Progenitor cell of endocrine pancreas (in vitro differentiated cells): ENCODE results near the gene RAC3. TPM values are rescaled to one million over a fixed set of nuclear protein-coding genes. Genes with fewer than 3 reads are reported as not detected.

ENCODE experiments used
- DNase-seq: peaks from one replicate; pipeline ENCODE4 v3.0.0; 2021; ENCODE audit warnings: low spot score; ENCODE audit not compliant: unreplicated experiment
- H3K27ac Mint-ChIP-seq: 2 replicates; pipeline ENCODE4 v1.8.0; 2021; ENCODE audit warnings: mild to moderate bottlenecking, moderate library complexity, mixed read lengths
- H3K27me3 Mint-ChIP-seq: 2 replicates; pipeline ENCODE4 v1.8.0; 2021; ENCODE audit warnings: mixed read lengths
- H3K36me3 Mint-ChIP-seq: 2 replicates; pipeline ENCODE4 v1.8.0; 2022; ENCODE audit warnings: mixed read lengths; ENCODE audit not compliant: insufficient read depth
- H3K4me1 Mint-ChIP-seq: 2 replicates; pipeline ENCODE4 v1.8.0; 2021; ENCODE audit warnings: low read depth, mixed read lengths
- H3K4me3 Mint-ChIP-seq: 2 replicates; pipeline ENCODE4 v1.8.0; 2021; ENCODE audit warnings: low read depth, mild to moderate bottlenecking, moderate library complexity, mixed read lengths
- H3K9me3 Mint-ChIP-seq: 2 replicates; pipeline ENCODE4 v1.8.0; 2021; ENCODE audit warnings: low read depth, mixed read lengths
- total RNA-seq: library from RNA; stranded (reverse); gene quantifications from 2 replicates; pipeline ENCODE4 v1.2.1, GENCODE V29; 2021
- TF ChIP-seq, protein P1 (sequence below): fragments of 200-600 bp; sonication (generic); IDR thresholded peaks from one replicate; pipeline ENCODE4 v1.5.0; 2021; ENCODE audit warnings: antibody characterized with exemption, mild to moderate bottlenecking; ENCODE audit not compliant: unreplicated experiment

Gene RAC3
- total RNA-seq, 1 donor from 2014 or later = 25.2 TPM

- no peaks in the 10 kb centered on the region for H3K27me3 Mint-ChIP-seq
- no peaks in the 10 kb centered on the region for H3K4me1 Mint-ChIP-seq
- no peak for DNase-seq
- H3K36me3 Mint-ChIP-seq = peaks cover 6% of the 10 kb centered on the region
- H3K4me3 Mint-ChIP-seq = no peak overlapping the region
- H3K27ac Mint-ChIP-seq = no peak overlapping the region
- H3K9me3 Mint-ChIP-seq = no peaks in the 10 kb centered on the region
- TF ChIP-seq, protein P1, sequence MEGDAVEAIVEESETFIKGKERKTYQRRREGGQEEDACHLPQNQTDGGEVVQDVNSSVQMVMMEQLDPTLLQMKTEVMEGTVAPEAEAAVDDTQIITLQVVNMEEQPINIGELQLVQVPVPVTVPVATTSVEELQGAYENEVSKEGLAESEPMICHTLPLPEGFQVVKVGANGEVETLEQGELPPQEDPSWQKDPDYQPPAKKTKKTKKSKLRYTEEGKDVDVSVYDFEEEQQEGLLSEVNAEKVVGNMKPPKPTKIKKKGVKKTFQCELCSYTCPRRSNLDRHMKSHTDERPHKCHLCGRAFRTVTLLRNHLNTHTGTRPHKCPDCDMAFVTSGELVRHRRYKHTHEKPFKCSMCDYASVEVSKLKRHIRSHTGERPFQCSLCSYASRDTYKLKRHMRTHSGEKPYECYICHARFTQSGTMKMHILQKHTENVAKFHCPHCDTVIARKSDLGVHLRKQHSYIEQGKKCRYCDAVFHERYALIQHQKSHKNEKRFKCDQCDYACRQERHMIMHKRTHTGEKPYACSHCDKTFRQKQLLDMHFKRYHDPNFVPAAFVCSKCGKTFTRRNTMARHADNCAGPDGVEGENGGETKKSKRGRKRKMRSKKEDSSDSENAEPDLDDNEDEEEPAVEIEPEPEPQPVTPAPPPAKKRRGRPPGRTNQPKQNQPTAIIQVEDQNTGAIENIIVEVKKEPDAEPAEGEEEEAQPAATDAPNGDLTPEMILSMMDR = no peak
Measured at GRCh38 chr17:82081546-82081945, 50.1 kb downstream of the RAC3 start.

GRCh38 chr17:82081966-82082365 lies 50.5 kb downstream of the RAC3 start:
- H3K9me3 Mint-ChIP-seq = no peaks in the 10 kb centered on the region
- no peaks in the 10 kb centered on the region for H3K4me1 Mint-ChIP-seq
- H3K36me3 Mint-ChIP-seq = peaks cover 6% of the 10 kb centered on the region
- H3K4me3 Mint-ChIP-seq = no peak overlapping the region
- DNase-seq = no peak
- TF ChIP-seq, protein P1 = no peak
- no peaks in the 10 kb centered on the region for H3K27me3 Mint-ChIP-seq
- H3K27ac Mint-ChIP-seq = no peak overlapping the region

- TF ChIP-seq, protein P1 = no peak
- Mint-ChIP-seq H3K27ac (no peak overlapping the region), H3K27me3 (no peaks in the 10 kb centered on the region), H3K4me3 (no peak overlapping the region), H3K36me3 (peaks cover 6% of the 10 kb centered on the region), H3K4me1 (no peaks in the 10 kb centered on the region), H3K9me3 (no peaks in the 10 kb centered on the region)
- no peak for DNase-seq
Measured at GRCh38 chr17:82082456-82082855, 51.0 kb downstream of the RAC3 start.

GRCh38 chr17:82083009-82083408 lies 51.5 kb downstream of the RAC3 start:
- H3K4me1 Mint-ChIP-seq = no peaks in the 10 kb centered on the region

More at GRCh38 chr17:82083009-82083408, 51.5 kb downstream of the RAC3 start:
- Mint-ChIP-seq H3K4me3 (no peak overlapping the region), H3K27me3 (no peaks in the 10 kb centered on the region), H3K9me3 (no peaks in the 10 kb centered on the region), H3K27ac (no peak overlapping the region), H3K36me3 (peaks cover 6% of the 10 kb centered on the region)
- TF ChIP-seq, protein P1 = no peak
- no peak for DNase-seq

Other genes with a start within 250 kb of the RAC3 start
- 2.1 and 2.2 TPM in 2 replicates for gene GCGR, start 227.5 kb upstream of the RAC3 start, total RNA-seq
- gene MCRIP1, start 198.4 kb upstream of the RAC3 start, total RNA-seq = 138 and 157 TPM in 2 replicates
- gene PPP1R27, start 196.6 kb upstream of the RAC3 start, total RNA-seq = not detected in 2 replicates
- gene P4HB, start 171.1 kb upstream of the RAC3 start, total RNA-seq = 467 and 484 TPM in 2 replicates
- gene ARHGDIA, start 160.3 kb upstream of the RAC3 start, total RNA-seq = 239 and 248 TPM in 2 replicates
- 98.9 and 99.7 TPM in 2 replicates for gene ALYREF, start 140.1 kb upstream of the RAC3 start, total RNA-seq
- gene ANAPC11, start 140.0 kb upstream of the RAC3 start, total RNA-seq = 137 and 139 TPM in 2 replicates
- 0.78 and 1.7 TPM in 2 replicates for gene NPB, start 129.4 kb upstream of the RAC3 start, total RNA-seq
- gene PCYT2, start 120.3 kb upstream of the RAC3 start, total RNA-seq = 93.2 and 95.2 TPM in 2 replicates
- gene SIRT7, start 113.5 kb upstream of the RAC3 start, total RNA-seq = 32.4 and 34.0 TPM in 2 replicates
- 29.5 and 30.2 TPM in 2 replicates for gene MAFG, start 103.9 kb upstream of the RAC3 start, total RNA-seq
- 65.0 and 65.6 TPM in 2 replicates for gene PYCR1, start 94.4 kb upstream of the RAC3 start, total RNA-seq
- gene MYADML2, start 84.4 kb upstream of the RAC3 start, total RNA-seq = not detected in 2 replicates
- 0.60 and 1.3 TPM in 2 replicates for gene NOTUM, start 70.5 kb upstream of the RAC3 start, total RNA-seq
- gene ASPSCR1, start 54.0 kb upstream of the RAC3 start, total RNA-seq = 55.5 and 55.7 TPM in 2 replicates
- gene CENPX, start 8.8 kb upstream of the RAC3 start, total RNA-seq = 64.1 and 66.2 TPM in 2 replicates
- gene LRRC45, start 8.4 kb upstream of the RAC3 start, total RNA-seq = 39.4 and 43.7 TPM in 2 replicates
- gene DCXR, start 6.0 kb downstream of the RAC3 start, total RNA-seq = 72.2 and 77.6 TPM in 2 replicates
- gene RFNG, start 20.1 kb downstream of the RAC3 start, total RNA-seq = 60.1 and 65.5 TPM in 2 replicates
- 134 and 137 TPM in 2 replicates for gene GPS1, start 20.2 kb downstream of the RAC3 start, total RNA-seq
- 85.2 and 93.8 TPM in 2 replicates for gene DUS1L, start 34.1 kb downstream of the RAC3 start, total RNA-seq
- gene FASN, start 66.6 kb downstream of the RAC3 start, total RNA-seq = 303 and 308 TPM in 2 replicates
- 79.0 and 79.3 TPM in 2 replicates for gene CCDC57, start 181.2 kb downstream of the RAC3 start, total RNA-seq
- 5.4 and 5.9 TPM in 2 replicates for gene SLC16A3, start 197.4 kb downstream of the RAC3 start, total RNA-seq
- gene CSNK1D, start 242.0 kb downstream of the RAC3 start, total RNA-seq = 224 and 227 TPM in 2 replicates